ENCODE results near the gene VWA8. TPM values are rescaled to one million over a fixed set of nuclear protein-coding genes. Genes with fewer than 3 reads are reported as not detected.

The VWA8 gene
- total and polyA plus RNA-seq, 2 of the 13 experiments (the other 11 are each of a cell fraction or from before 2014, with no cell fraction given) = 9.1 to 17.3 TPM

DNA sequence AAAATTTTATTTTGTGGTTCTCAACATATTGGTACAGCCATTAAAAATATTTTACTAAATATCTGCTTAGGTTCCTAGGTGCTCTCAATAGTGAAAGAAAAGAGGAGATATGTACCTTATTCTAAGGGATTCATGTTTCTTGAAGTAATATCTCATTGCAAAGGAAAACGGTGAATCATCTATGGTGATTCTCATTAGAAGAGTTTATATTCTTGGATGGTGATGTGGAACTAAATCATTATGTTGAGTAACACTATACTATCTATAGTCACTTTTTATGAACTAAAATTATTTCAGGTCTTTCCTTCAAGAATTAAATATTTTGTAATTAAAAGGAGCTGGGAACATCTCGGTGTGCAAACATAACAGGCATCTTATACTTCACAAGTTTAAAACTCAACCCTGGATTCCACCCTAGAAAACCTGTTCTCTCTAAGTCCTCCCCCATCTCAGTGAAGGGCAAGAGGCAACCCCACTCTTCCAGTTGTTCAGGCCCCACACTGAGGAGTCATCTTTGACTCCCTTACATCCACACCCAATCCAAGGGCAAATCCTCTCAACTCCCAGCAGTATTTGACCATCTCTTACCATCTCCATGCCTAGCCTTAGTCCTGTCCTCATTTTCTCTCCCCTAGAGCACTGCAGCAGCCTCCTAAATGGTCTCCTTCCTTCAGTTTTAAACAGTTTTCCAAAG lies 363.4 kb downstream of the VWA8 start:
- in situ Hi-C loops (cut with HindIII; ENCODE audit: extremely low pct_ligation_motif_present, low pct_unique_long_range_greater_than_20kb) = no loop called here
- Histone ChIP-seq H4K20me1 (ENCODE audit: insufficient read depth, low read length) (no peaks in the 10 kb centered on the region), H3K79me2 (ENCODE audit: insufficient read depth, low read length) (no peaks in the 10 kb centered on the region), H3K4me2 (ENCODE audit: low read depth, low read length) (no peak overlapping the region), H3K27me3 (ENCODE audit: control insufficient read depth in 1 of 2, insufficient read depth in 2 of 2, low read length in 2 of 2) (no peaks in the 10 kb centered on the region), H2AFZ (ENCODE audit: low read length) (no peak overlapping the region), H3K36me3 (replicated peaks in 1 of 2; ENCODE audit: control insufficient read depth in 1 of 2, insufficient read depth in 2 of 2, low read length in 2 of 2) (0 out of 5 replicates have a peak, but pooled peaks cover 0 to 4% of the 10 kb centered on the region in 2 experiments), H3K9ac (ENCODE audit: insufficient read depth, low read depth, low read length) (no peak overlapping the region), H3K4me3 (replicated peaks in 1 of 3; ENCODE audit: insufficient read depth in 1 of 3, low read depth in 2 of 3, low read length in 3 of 3) (no peak overlapping the region), H3K27ac (ENCODE audit: extremely low read length, insufficient read depth, low read length) (no peak overlapping the region), H3K4me1 (ENCODE audit: insufficient read depth, low read length) (peaks cover 18% of the 10 kb centered on the region), H3K9me3 (ENCODE audit: low read length) (no peaks in the 10 kb centered on the region)
- no TSS peak for BruUV-seq (replicated peaks)
- DNase-seq (ENCODE audit: low spot score) (no peak), FAIRE-seq (no peak), ATAC-seq (no peak)
- CTCF ChIA-PET (ENCODE audit: low intra/inter-chr PET ratio, low total read pairs) = no interaction called here
- 95% methylated on average over 2 of the region's 2 CpGs for WGBS (ENCODE audit: low lambda C conversion rate)
- no peak for TF ChIP-seq ZNF264 (CRISPR knock-in tag; IDR thresholded peaks at IDR 0.05)
- TF ChIP-seq MATR3 (CRISPR knock-in tag; IDR thresholded peaks at IDR 0.05) = no peak
- no peak for TF ChIP-seq ZC3H13 (CRISPR knock-in tag; IDR thresholded peaks at IDR 0.05)
- TF ChIP-seq MEF2D (CRISPR knock-in tag; IDR thresholded peaks at IDR 0.05) = no peak
- TF ChIP-seq ZNF552 (CRISPR knock-in tag; IDR thresholded peaks at IDR 0.05; ENCODE audit: borderline replicate concordance) = no peak
- TF ChIP-seq NONO (IDR thresholded peaks at IDR 0.05) = no peak
- TF ChIP-seq NONO (CRISPR knock-in tag; conservative IDR thresholded peaks at IDR 0.05) = no peak
- no peak for TF ChIP-seq NKX3-1 (CRISPR knock-in tag; IDR thresholded peaks at IDR 0.05)
- no peak for TF ChIP-seq CHD2 (IDR thresholded peaks at IDR 0.05; ENCODE audit: low read depth, low read length)
- no peak for TF ChIP-seq SNRNP70 (IDR thresholded peaks at IDR 0.05; ENCODE audit: low read depth, low read length)
- TF ChIP-seq MTA1 (CRISPR knock-in tag; IDR thresholded peaks at IDR 0.05; ENCODE audit: borderline replicate concordance) = no peak
- TF ChIP-seq HBP1 (CRISPR knock-in tag; IDR thresholded peaks at IDR 0.05; ENCODE audit: low read depth) = no peak
- TF ChIP-seq PRPF4 (IDR thresholded peaks at IDR 0.05; ENCODE audit: low read depth, low read length, poor library complexity, severe bottlenecking) = no peak
- no peak for TF ChIP-seq ZNF354B (CRISPR knock-in tag; IDR thresholded peaks at IDR 0.05)
- TF ChIP-seq RAD21 (CRISPR knock-in tag; IDR thresholded peaks at IDR 0.05) = no peak
- no peak for TF ChIP-seq CC2D1A (CRISPR knock-in tag; IDR thresholded peaks at IDR 0.05)
- no peak for TF ChIP-seq POLR2G (IDR thresholded peaks at IDR 0.05; ENCODE audit: low read depth, low read length)
- intact Hi-C loops (cut with micrococcal nuclease; ENCODE audit: unreplicated experiment) = loop anchor here (5.0 kb wide), 1 partner anchor 55 kb away; no protein-coding TSS in a partner anchor
- POLR2A ChIA-PET = no interaction called here
